GM10266 (cell line): Measurements from ENCODE around the gene GPRC5C.

Experiments used
- DNase-seq: peaks from one replicate; pipeline ENCODE4 v3.0.0; 2012; ENCODE audit errors: extremely low spot score
- TF ChIP-seq, protein P1 (sequence below): IDR thresholded peaks from 2 replicates; pipeline ENCODE4 v1.5.1; 2012; ENCODE audit warnings: mild to moderate bottlenecking, low read depth; ENCODE audit not compliant: control insufficient read depth, insufficient read depth; ENCODE audit errors: missing control alignments

Gene GPRC5C

DNA sequence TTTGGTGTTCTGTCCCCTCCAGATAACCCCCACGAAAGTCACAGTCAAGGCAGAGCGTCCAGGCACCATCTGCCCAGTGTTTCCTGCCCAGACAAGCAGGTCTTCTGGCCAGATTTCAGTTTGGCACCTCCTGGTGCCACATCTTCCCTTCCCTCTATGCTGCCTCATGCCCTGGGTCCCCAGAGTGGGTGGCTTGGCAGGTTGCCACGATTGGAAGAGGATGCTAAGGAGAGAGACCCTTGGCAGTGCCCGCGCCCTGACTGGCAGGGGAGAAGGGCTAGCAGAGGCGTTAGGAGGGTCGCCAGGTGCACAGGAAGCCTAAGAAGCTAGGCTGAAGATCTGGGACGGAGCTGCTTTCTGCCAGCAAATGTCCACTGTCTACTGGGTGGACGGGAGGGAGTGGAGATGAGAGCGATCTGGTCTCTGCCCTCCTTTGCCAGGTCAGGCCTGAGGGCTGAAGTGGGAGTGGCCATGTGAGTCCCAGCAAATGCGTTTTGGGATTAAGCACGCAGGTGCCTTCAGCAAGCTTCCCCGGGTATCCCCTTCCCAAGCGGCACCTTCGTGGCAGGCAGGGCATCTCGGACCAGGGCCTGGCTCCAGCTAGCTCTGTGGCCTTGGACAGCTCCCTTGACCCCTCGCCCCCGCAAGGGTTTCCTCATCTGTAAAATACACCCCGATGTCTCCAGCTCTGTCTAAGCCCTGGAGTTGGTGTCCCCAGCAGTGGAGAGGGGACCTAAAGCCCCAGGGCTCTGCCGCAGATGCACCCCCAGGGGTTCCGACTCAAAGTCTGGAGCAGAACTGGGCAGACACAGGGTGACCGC lies 21.2 kb downstream of the GPRC5C start:
- TF ChIP-seq, protein P1, sequence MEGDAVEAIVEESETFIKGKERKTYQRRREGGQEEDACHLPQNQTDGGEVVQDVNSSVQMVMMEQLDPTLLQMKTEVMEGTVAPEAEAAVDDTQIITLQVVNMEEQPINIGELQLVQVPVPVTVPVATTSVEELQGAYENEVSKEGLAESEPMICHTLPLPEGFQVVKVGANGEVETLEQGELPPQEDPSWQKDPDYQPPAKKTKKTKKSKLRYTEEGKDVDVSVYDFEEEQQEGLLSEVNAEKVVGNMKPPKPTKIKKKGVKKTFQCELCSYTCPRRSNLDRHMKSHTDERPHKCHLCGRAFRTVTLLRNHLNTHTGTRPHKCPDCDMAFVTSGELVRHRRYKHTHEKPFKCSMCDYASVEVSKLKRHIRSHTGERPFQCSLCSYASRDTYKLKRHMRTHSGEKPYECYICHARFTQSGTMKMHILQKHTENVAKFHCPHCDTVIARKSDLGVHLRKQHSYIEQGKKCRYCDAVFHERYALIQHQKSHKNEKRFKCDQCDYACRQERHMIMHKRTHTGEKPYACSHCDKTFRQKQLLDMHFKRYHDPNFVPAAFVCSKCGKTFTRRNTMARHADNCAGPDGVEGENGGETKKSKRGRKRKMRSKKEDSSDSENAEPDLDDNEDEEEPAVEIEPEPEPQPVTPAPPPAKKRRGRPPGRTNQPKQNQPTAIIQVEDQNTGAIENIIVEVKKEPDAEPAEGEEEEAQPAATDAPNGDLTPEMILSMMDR: no peak
- DNase-seq: no peak

DNA sequence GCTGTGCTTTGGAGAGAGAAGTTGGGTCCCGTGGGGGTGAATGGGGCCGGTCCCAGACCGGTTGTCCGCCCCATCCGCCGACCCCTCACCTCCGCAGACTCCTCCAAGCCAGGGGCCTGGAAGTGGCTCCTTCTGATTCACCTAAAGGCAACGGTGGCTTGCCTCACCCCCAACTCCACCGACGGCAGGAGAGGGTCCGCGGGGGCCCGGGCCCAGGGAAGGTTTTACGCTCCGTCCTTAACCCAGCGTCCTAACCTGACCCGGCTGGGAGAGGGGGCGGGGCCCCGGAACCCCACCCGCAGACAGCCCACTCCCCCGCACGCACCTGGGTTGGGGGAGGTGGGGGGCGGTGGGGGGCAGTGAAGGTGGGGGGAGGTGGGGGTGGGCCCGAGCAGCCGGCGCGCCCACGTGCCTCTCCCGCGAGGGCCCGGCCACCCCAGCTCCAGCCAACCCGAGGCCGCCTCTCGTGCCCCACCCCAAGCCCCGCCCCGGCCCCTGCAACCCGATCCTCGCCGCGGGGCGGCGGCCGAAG lies 21.8 kb downstream of the GPRC5C start:
- DNase-seq: peak; percentile 95
- TF ChIP-seq, protein P1: no peak

- TF ChIP-seq, protein P1: peak; percentile 37
- no peak for DNase-seq
Observed at GRCh38 chr17:74454197-74455024, 22.5 kb downstream of the GPRC5C start.

DNA sequence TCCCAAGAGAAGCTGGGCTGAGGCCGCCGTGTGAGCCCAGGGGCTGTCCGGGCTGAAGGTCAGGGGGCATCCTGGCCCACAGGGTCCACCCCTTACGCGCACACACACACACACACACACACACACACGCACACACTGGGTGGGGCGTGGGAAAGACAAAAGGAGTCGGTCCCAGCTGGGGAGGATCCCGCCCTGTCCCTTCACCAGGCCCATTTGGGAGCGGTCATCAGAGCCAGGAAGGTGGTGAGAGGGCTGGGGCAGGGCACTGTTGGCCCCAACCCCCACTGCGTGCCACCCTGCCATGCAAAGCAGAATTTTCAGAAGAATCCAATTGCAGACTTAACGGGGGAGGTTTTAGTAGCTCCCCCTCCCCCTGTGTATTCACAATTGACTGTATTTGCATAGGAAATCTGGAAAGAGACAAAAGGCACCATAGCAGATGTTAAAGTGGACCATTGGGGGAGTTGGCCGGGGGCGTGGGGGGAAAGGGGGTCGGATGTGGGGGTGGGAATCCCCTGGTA lies 23.2 kb downstream of the GPRC5C start:
- TF ChIP-seq, protein P1: no peak
- no peak for DNase-seq

DNA sequence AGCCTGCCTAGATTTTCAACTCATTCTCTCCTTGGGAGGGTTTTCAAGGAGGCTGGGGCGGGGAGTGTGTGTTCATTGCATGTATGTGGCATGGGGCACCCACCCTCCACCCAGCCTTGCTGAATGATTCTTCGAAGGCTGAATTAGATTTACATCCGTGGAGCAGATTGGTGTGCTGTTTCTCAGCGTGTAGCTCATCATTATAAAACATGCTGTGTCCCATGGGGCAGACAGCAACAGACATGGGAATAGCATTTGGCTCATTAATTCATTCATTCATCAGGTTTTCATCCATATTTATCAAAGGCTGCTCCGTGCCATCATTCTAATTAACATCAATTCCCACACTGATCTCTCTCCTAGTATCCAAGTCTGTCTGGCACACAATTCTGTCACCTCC lies 23.9 kb downstream of the GPRC5C start:
- no peak for DNase-seq

DNA sequence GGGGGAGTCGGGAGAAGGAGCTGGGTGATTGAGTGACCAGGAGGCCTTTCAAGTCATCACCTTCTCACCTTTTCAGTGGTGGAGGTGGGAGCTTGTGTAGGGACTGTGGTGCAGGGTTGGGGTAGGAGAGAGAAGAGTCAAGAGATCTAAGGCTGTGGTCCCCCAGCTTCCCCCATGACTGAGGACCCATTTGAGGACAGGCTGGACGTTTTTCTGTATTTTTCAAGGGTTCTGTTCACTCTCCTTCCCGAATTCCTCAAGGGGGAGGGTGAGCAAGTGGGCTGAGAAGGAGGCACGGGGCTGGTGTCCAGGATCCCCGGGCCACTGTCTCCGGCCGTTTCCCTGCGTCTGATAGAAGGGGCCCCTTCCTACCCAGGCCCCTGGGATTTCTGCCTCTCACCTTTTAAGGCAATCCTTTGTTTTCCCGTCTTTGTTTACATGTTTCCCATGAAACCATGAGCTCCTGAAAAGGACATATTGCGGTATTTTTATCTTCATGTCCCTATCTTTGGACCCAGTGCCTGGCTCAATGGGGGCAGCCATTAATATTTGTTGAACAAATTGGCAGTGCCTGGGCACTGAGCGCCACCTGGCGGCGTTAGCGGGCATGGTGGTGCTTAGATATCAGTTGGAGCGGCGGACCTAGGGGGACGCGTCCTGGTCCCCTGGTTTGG lies 25.4 kb downstream of the GPRC5C start:
- TF ChIP-seq, protein P1: peak; percentile 98
- DNase-seq: peak; percentile 80

More for the DNA sequence above, 23.9 kb downstream of the GPRC5C start:
- TF ChIP-seq, protein P1: no peak
